Measurements from ENCODE around the gene ITPR1.

ITPR1 gene

GRCh38 chr3:4492208-4493013, 737 bp upstream of the ITPR1 start:
- DNase-seq = no peak

- DNase-seq = peak; percentile 68
These were observed 1.1 kb downstream of the ITPR1 start for GRCh38 chr3:4493941-4494894.

DNA sequence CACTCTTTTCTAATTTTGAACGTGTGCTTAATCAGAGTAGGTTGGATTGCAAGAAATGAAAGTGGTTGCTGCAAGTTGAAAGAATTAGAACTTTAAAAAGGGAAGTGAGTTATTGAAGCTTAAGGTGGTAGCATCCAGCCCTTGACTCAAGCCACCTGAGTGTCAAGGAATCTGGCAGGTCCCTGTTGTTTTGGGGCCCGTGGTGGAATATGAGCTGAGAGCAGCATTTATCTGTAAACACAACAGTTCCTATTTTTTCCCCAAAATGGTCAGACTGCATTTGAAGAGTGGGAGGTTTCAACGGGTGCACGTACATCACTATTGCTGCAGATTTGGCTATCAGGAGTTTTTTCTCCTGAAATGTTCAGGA, 1.7 kb downstream of the ITPR1 start:
- no peak for DNase-seq

DNA sequence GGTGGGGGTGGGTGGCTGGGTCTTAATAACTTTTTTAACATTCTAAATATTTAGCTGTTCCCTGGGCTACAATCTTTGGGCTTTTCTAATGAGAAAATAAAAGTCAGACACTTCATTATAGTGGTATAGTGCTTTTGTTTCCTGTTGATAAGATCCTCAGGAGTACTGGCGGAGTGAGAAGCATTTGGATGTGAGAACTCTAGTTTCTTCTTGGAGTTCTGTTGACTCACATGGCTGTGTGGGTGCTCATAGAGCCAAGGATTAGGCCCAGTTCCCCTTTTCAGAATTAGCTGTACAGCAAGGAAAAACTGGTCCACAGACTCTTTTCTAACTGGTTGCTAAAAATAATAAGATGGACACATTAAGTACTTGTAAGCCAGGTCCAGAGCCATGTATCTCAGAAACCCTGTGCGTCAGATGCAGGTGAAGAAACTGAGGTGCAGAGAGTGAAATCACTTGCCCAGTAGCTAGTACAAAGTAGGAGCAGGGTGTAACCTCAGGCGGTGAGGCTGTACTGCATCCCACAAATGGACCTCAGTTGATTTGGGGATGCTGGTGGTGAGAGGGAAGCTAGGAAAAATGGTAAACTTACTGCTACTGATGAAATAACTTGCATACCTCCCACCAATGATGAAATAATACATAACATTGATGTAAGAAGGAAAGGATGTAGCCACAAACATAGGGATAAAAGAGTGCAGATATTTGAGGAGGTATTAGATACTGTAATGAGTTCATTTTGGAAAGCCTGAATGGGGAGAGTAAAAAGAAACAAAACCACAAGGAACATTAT, 2.3 kb downstream of the ITPR1 start:
- no peak for DNase-seq

DNA sequence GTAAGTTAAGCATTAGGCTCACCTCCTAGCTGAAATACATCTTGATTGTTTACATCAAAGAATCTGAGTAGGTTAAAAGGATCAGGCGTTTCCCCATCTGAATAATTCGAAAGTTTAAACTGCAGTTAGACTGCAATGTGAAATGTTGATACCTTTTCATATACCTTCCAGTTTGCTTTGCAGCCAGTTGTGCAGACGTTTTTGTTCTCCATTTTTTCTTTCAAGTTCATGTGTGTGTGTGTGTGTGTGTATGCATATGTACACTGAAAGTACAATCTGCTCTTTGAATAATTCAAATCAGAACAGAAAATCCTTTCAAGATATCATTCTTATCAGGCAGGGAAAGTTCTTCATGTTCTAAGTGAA, 2.9 kb downstream of the ITPR1 start:
- no peak for DNase-seq

- no peak for DNase-seq
These were observed 4.0 kb downstream of the ITPR1 start for GRCh38 chr3:4497005-4497692.

GRCh38 chr3:4497843-4498324, 4.7 kb downstream of the ITPR1 start:
- DNase-seq = no peak

DNA sequence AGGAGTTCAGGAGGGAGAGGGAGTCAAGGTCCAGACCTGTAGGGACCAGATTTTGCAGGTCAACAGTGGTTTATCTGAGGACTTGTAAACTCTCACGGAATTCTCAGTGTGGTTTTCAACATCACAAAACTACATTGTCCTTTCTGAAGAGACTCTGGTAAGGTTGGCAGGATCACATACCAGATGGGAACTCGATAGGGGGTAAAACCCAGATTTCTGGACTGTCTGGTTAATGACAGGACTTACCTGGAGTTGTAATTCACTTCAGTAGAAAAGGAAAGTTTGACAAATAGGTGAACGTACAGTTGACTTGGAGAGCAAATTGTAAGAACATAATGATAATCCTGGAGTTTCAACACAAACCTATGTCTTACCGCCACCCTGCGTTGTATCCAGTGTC, 5.3 kb downstream of the ITPR1 start:
- DNase-seq = no peak

DNA sequence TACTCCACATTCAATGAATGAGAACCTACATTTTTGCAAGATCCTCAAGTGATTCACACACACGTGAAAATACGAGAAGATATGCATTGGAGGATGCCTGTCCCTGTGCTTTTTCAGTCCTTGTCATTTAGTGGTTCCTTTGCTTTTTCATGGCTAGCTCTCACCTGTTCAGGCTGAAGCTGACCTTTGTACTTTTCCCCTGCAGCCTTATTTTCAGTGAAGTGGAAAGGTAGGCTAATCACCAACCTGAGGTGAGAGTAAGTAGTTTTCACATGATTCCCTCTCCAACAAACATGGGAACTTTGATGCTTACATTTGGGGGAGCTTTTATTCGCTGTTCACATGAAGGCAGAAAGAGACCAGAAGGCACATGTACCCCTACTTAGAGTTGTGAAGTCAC, 8.3 kb downstream of the ITPR1 start:
- DNase-seq = no peak

- no peak for DNase-seq
These were observed 8.8 kb downstream of the ITPR1 start for GRCh38 chr3:4501927-4502326.

DNA sequence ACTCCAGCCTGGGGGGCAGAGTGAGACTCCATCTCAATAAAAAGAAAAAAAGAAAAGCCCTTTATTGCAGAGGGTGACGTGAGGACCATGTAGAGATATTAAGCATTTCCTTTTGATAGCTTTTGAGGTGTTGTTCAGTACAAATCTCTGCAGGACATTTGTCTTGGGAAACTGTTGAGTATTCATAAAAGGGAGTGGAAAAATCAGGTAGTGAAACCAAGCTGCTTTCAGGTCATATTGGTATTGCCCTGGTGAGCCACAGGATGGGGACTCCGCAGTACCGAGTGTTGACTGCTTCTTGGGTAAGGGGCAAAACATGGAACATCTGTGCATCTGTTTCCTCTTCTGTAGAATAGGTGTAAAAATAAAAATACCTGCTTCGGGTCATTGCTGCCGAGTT, 9.9 kb downstream of the ITPR1 start:
- DNase-seq = no peak

GRCh38 chr3:4504340-4505261, 11.5 kb downstream of the ITPR1 start:
- no peak for DNase-seq

DNA sequence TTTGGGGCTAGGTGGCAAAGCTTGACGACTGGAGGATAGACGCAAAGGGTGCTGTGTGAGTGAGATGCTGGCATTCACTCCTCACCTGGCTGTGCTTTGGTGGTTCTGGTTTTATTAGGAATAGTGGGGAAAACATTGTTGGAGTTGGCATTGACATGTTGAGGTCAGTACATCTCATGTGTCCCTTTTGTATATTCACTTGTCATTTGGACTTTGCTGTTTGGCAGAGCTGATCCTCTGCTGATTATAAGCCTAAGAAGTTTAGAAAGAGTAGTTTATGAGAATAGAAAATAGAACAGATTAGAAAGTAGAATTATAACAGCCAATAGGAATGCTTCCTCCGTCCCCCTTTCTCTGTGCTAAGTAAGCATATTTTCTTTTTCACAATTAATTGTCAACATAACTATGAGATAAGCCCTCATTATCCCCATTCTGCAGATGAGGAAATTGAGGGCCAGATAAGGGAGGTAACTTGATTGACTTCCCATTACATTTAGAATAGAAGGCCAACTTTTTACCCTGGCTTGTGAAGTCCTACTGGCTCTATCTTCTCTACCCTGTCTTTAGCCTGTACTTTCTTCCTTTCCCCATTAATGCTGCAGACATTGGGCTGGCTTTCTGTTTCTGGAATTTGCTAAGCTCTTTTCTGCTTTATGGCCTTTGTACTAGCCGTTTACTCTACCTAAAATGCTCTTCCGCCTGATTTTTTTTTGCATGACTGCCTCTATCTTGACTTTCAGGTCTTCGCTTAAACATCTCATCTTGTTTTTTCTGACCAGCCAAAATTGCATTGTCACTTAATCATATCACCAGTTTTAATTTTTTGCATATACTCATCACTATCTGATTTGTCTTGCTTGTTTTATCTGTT, 12.8 kb downstream of the ITPR1 start:
- DNase-seq = no peak

DNA sequence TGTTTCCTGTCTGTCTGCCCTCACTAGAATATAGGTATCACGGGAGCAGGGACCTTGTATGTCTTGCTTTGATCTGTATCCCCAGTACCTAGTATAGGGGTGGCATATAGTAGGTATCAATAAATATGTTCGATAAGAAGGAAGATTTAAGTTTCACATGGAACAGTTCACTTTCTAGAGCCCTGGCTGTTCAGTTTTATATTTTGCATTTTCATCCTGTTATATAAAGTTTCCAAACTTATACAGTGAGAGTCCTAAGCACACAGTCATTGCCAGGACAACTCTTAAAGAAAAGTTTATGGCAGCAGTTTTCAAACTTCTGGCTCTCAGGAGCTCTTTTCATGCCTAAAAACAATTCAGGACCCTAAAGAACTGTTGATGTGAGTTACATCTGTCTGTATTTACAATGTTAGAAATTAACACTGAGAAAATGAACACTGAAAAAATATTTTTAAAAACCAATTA, 13.4 kb downstream of the ITPR1 start:
- DNase-seq = no peak

DNA sequence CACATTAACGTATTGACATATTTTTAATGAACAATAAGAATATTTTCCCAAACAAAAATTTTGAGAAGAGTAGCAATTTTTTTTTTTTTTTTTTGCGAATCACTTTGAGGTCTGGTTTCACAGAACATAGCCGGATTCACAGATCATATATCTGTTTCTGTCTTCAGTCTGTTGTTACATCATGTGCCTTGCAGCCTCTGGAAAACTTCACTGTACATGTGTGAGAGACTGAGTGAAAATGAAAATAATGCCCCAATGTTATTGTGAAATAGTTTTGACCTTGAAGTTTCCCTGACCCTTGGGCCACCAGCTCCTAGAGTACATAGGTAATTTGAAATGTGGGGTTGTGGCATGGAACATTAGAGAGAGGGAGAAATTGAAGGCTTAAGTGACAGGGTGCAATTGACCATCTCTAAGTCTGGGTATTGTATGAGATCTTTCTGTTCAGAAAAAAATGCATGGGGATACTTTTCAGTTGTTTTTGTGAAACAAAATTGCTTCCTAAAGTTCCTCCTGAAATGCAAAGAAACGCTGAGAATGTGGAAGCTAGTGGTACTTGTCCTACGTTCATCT, 14.0 kb downstream of the ITPR1 start:
- DNase-seq = no peak

DNA sequence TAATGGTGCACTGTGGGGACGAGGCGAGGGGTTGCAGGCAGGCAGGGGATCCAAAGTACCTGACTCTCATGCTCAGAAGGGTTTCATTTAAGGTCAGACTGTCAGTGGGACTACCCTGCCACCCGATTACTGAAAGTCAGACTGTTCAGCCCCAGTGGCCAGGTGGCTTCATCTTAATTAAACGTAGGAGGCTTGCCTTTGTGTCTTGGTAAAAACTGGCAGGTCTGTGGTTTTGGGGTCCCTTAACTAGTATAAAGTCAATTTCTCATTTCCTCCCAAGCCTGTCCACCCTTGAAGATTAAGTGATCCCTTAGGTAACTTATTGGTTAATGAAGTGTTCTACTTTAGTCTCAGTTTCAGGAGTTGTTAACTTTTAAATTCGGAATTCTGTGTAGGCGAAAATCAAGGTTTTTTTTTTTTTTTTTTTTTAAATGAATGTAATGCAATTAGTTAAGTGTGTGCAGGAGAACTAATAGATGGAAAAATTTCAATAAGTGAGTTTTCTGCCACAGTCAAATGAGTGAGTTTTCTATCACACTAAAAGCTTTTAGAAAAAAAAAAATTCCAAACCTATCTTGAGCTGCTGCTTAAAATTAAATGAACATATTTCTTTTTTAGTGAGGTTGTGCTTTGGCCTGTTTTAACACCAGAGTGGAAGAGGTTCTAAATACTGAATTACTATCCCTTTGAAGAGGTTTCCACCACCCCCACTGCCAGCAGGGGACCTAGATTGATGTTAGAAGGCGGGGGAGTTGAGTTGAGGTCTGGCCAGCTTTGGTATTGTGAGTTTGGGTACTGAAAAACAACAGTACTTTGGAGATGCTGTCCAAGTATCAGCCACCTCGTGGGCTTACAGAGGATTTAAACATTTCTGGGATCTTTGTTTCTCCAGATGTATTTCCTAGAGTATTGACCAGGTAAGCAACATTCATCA, 15.2 kb downstream of the ITPR1 start:
- no peak for DNase-seq

GRCh38 chr3:4509043-4509442, 15.9 kb downstream of the ITPR1 start:
- no peak for DNase-seq

- no peak for DNase-seq
These were observed 17.0 kb downstream of the ITPR1 start for GRCh38 chr3:4509983-4510755.

Data from eye (tissue), 1 donor.